GM12891 (cell line): ENCODE measurements around the gene RMND5A.
"Not testable (repeated sequence)": the region's sequence is repeated elsewhere in the genome, so short reads cannot be mapped to it uniquely, and the experiment has no call there.

ENCODE experiments used
- DNase-seq: peaks from one replicate; pipeline ENCODE4 v3.0.0; 2011; ENCODE audit warnings: low spot score; ENCODE audit not compliant: insufficient read length
- FAIRE-seq: peaks from 2 replicates; lab custom pipeline; 2011; peaks lifted over from hg19 to GRCh38; lab: Jason Lieb, UNC
- PAX5 ChIP-seq: IDR thresholded peaks from 2 replicates; pipeline ENCODE4 v1.6.1; 2011; ENCODE audit warnings: low read length, moderate library complexity, mild to moderate bottlenecking; ENCODE audit not compliant: insufficient read depth, severe bottlenecking
- POLR2A ChIP-seq: IDR thresholded peaks from 2 replicates; pipeline ENCODE4 v1.6.1; 2011; ENCODE audit warnings: low read depth, low read length, control low read depth
- POLR2AphosphoS5 ChIP-seq: IDR thresholded peaks from 2 replicates; pipeline ENCODE4 v1.6.1; 2011; ENCODE audit warnings: low read depth, low read length, control low read depth
- POU2F2 ChIP-seq: IDR thresholded peaks from 2 replicates; pipeline ENCODE4 v1.6.1; 2011; ENCODE audit warnings: low read depth, mild to moderate bottlenecking, control low read depth, low read length, moderate library complexity
- SPI1 ChIP-seq: IDR thresholded peaks from 2 replicates; pipeline ENCODE4 v1.6.1; 2011; ENCODE audit warnings: low read depth, low read length, control low read depth
- TAF1 ChIP-seq: IDR thresholded peaks from 2 replicates; pipeline ENCODE4 v1.6.1; 2011; ENCODE audit warnings: low read depth, low read length, control low read depth

Gene RMND5A

GRCh38 chr2:86686905-86687304 lies 33.2 kb upstream of the RMND5A start:
- no peak for FAIRE-seq
- DNase-seq, result no peak
- TF ChIP-seq PAX5, result no peak
- TF ChIP-seq SPI1, result no peak
- no peak for TF ChIP-seq TAF1
- no peak for TF ChIP-seq POU2F2
- TF ChIP-seq POLR2AphosphoS5, result no peak
- TF ChIP-seq POLR2A, result no peak

GRCh38 chr2:86695053-86695691 lies 24.9 kb upstream of the RMND5A start:
- no peak for TF ChIP-seq SPI1
- FAIRE-seq, result no peak
- no peak for DNase-seq

GRCh38 chr2:86697551-86698104 lies 22.5 kb upstream of the RMND5A start:
- no peak for FAIRE-seq
- TF ChIP-seq PAX5, result no peak
- no peak for TF ChIP-seq POU2F2
- no peak for TF ChIP-seq POLR2AphosphoS5
- TF ChIP-seq SPI1, result 0 out of 2 replicates have a peak, but pooled peaks have one; percentile 32
- no peak for TF ChIP-seq TAF1
- DNase-seq, result no peak

GRCh38 chr2:86700690-86701089 lies 19.4 kb upstream of the RMND5A start:
- FAIRE-seq (no peak), DNase-seq (no peak)
- TF ChIP-seq POU2F2 (no peak), PAX5 (no peak)

DNA sequence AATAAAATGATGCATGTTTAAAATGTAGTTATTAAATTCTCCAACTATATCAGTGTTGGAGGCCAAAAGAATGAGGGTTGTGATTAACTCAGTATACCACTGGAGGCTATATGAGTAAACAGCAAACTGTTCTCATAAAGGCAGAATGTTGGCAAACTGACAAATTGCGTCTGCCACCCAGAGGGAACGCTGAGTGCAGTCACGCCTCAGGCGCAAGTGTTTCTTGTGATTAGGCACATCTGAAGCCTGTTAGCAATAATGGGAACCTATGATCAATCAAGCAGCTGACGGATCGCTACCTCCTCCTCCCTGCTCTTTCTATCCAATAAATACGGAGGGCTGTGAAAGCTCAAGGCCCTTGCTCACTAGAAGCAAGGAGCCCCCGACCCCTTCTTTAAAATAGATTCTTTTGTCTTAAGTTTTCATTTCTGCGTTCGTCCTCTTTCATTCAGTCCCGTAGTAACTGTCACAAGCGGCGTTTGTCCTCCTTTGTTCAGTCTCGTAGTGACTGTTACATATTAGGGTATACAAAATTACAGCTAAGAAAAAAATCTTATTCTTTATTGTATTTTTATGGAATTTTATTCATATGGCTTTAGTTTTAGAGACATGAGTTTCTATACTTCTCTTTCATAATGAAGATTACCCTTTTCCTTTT lies 16.3 kb upstream of the RMND5A start:
- FAIRE-seq, result no peak
- no peak for TF ChIP-seq PAX5
- no peak for TF ChIP-seq POLR2A
- TF ChIP-seq POLR2AphosphoS5, result no peak
- no peak for TF ChIP-seq SPI1
- no peak for TF ChIP-seq TAF1
- no peak for TF ChIP-seq POU2F2
- DNase-seq, result no peak

- TF ChIP-seq TAF1 (no peak), SPI1 (no peak), POLR2A (no peak), PAX5 (no peak), POU2F2 (no peak), POLR2AphosphoS5 (no peak)
- FAIRE-seq, result no peak
- no peak for DNase-seq
Measured at GRCh38 chr2:86704459-86704971, 15.6 kb upstream of the RMND5A start.

- DNase-seq, result no peak
- TF ChIP-seq PAX5 (no peak), POLR2A (no peak)
- no peak for FAIRE-seq
Measured at GRCh38 chr2:86706220-86706619, 13.9 kb upstream of the RMND5A start.

DNA sequence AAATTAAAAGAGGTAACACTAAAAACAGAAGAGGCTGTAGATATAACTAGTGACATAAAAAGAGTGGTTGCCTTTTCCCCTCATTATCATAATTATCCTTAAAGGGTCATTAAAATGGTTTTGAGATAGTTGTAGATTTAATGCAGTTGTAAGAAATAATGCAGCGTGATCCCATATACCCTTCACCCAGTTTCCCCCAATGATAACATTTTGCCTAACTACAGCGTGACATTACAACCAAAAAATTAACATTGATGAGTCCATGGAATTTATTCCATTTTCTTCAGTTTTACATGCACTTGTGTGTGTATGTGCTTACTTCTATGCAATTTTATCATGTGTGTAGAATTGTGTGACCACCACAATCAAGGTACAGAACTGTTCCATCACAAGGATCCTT lies 13.2 kb upstream of the RMND5A start:
- DNase-seq (no peak), FAIRE-seq (no peak)
- TF ChIP-seq SPI1, result no peak
- no peak for TF ChIP-seq TAF1
- TF ChIP-seq POLR2A, result no peak
- no peak for TF ChIP-seq POLR2AphosphoS5
- no peak for TF ChIP-seq POU2F2
- TF ChIP-seq PAX5, result no peak

DNA sequence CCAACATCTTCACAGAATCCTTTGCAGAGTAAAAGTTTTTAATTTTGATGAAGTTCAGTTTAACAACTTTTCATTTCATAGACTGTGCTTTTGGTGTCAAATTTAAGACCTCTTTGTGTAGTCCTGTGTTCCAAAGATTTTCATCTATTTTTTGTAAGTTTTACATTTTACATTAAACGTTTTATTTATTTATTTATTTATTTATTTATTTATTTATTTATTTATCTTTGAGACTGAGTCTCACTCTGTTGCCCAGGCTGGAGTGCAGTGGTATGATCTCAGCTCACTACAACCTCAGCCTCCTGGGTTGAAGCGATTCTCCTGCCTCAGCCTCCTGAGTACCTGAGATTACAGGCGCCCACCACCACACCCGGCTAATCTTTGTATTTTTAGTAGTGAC lies 12.0 kb upstream of the RMND5A start:
- DNase-seq, FAIRE-seq: not testable (repeated sequence)

DNA sequence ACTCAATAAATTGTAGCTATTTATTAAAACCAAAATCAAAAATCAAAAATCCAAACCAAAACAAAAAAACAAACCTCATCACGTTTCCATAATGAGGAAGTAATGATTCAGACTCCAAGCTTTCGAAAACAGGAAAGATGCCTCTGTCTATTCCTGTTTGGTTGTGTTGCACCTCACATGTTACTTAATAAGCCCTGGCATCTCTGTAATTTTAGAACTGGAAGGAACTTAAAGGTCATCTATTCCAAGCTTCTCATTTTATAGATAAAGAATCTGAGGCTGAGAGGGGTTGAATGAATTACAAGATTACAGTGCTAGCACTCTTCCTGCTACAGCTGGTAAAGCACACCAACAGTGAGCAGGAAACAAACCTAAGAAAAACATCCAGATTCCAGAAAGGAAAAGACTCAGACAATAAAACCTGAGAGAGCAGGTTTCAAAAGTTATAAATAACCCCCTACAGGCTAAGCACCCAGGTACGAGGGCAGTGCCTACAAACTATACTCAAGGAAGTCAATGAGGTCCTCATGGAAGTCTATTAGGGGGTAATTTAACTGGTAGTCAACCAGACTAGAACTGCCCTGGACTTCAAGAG lies 5.4 kb upstream of the RMND5A start:
- FAIRE-seq, DNase-seq: not testable (repeated sequence)

GRCh38 chr2:86719263-86719636 lies 841 bp upstream of the RMND5A start:
- DNase-seq, result not testable (repeated sequence)
- peak; percentile 57 for FAIRE-seq

DNA sequence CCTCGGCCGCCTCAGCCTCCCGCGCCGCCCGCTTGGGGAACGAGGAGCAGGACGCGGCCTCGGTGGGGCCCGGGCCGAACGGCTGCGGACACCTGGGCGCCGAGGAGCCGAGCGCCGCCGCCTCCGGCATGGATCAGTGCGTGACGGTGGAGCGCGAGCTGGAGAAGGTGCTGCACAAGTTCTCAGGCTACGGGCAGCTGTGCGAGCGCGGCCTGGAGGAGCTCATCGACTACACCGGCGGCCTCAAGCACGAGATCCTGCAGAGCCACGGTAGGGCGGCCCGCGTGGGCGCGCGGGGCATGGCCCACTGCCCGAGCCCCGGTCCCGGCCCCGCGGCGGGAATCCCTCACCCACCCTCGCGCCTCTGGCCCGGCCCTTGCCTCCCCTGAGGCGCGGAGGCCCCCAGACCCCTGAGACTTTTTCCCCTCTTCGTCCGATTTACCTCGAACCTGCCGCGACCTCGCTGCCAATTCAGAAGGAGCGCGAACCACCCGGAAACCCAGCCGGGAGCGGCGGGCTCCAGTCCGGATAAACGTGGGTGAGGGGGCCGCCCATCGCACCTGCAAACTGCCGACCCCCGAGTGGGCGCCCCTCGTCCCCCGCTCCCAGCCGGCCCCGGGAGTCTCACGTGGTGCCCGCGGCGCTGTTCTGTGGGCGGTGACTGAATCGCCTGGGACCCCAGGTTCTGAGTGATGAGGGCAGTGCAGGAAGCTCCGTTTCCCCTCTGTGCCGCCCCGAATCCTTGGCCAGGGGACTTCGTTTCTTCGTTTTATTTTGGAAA lies 639 bp downstream of the RMND5A start:
- not testable (repeated sequence) for DNase-seq
- peak; percentile 72 for FAIRE-seq

- not testable (repeated sequence) for FAIRE-seq, DNase-seq
Measured at GRCh38 chr2:86725706-86726105, 5.6 kb downstream of the RMND5A start.

GRCh38 chr2:86732040-86732525 lies 12.0 kb downstream of the RMND5A start:
- not testable (repeated sequence) for FAIRE-seq, DNase-seq

DNA sequence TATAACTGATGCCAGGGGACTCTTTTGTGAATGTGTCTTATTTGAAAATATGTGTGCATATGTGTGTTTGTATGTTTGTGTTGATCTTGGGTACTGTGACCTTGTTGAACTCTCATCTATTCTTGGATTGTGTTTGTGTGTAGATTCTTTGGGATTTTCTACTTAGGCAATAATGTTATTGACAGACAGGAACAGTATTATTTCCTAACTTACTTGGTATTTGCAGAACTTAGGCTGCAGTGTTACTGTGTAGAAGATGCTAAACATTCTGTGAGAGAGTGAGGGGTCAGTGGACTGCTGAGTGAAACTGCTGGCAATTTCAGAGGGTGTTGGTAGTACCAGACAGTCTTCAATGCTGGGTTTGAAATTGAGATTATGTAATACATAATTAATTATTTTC lies 12.7 kb downstream of the RMND5A start:
- not testable (repeated sequence) for FAIRE-seq, DNase-seq
